GM23338 (cell line): ENCODE data around the gene CDKN2AIP.

ENCODE experiments used
- CREB1 ChIP-seq: fragments of 250-450 bp; sonication (Bioruptor Pico); IDR thresholded peaks from 2 replicates; pipeline ENCODE4 v1.5.0; 2020; ENCODE audit warnings: low read depth, mild to moderate bottlenecking, moderate library complexity
- EZH2 ChIP-seq: fragments of 200-600 bp; sonication (generic); IDR thresholded peaks from one replicate; pipeline ENCODE4 v1.8.0; 2017; ENCODE audit warnings: antibody characterized with exemption, mild to moderate bottlenecking, low read depth; ENCODE audit not compliant: unreplicated experiment
- EZH2phosphoT487 ChIP-seq: fragments of 200-600 bp; sonication (generic); IDR thresholded peaks from one replicate; pipeline ENCODE4 v1.8.1; 2018; ENCODE audit warnings: antibody characterized with exemption; ENCODE audit not compliant: unreplicated experiment
- JUNB ChIP-seq: IDR thresholded peaks from one replicate; pipeline ENCODE4 v1.6.1; 2016; ENCODE audit warnings: antibody characterized with exemption; ENCODE audit not compliant: unreplicated experiment
- NANOG ChIP-seq: IDR thresholded peaks from 2 replicates; pipeline ENCODE4 v1.6.1; 2016; ENCODE audit warnings: antibody characterized with exemption, borderline replicate concordance
- POLR2AphosphoS5 ChIP-seq: IDR thresholded peaks from 2 replicates; pipeline ENCODE4 v1.6.1; 2016; ENCODE audit warnings: antibody characterized with exemption, low read depth
- ZNF114 ChIP-seq: fragments of 250-450 bp; sonication (Bioruptor Pico); IDR thresholded peaks from 2 replicates; pipeline ENCODE4 v1.5.0; 2020; ENCODE audit warnings: mild to moderate bottlenecking, moderate library complexity
- ZNF331 ChIP-seq: fragments of 250-450 bp; sonication (Bioruptor Pico); IDR thresholded peaks from 2 replicates; pipeline ENCODE4 v1.5.0; 2020; ENCODE audit warnings: low read depth, mild to moderate bottlenecking, moderate library complexity
- TF ChIP-seq, protein P1 (sequence below), 2 experiments: fragments of 200-600 bp in 1 of 2; sonication (generic) in 1 of 2; conservative IDR thresholded peaks; 2 replicates each; pipeline versions ENCODE4 v1.5.1 to v1.6.1; 2016 to 2017; ENCODE audit warnings: antibody characterized with exemption in 2 of 2, low read depth in 2 of 2, mild to moderate bottlenecking in 2 of 2, moderate library complexity in 1 of 2
- TF ChIP-seq, protein P2 (sequence below): IDR thresholded peaks from one replicate; pipeline ENCODE4 v1.6.1; 2018; ENCODE audit warnings: antibody characterized with exemption; ENCODE audit not compliant: unreplicated experiment
- TF ChIP-seq, protein P3 (sequence below): IDR thresholded peaks from 2 replicates; pipeline ENCODE4 v1.6.1; 2016; ENCODE audit warnings: antibody characterized with exemption

DNA sequence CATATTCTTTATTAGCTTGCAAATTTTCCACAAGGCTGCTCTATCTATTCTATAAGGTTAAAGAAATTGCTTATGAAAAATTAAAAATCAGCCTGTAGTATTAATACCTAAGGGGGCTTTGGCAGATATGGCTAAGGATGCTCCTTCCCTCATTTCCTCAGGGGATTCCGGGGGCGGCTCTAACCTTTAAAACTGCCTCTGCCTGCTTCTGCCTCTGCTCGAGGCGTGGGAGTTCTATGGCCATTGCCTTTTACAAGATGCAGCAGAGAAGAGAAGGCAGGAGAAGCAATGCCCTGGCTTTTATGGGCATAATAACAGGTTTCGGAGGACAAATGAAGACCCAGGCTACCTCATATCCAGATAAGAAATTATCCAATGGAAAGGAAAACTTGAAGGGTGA lies 8.6 kb upstream of the CDKN2AIP start:
- TF ChIP-seq, protein P1, sequence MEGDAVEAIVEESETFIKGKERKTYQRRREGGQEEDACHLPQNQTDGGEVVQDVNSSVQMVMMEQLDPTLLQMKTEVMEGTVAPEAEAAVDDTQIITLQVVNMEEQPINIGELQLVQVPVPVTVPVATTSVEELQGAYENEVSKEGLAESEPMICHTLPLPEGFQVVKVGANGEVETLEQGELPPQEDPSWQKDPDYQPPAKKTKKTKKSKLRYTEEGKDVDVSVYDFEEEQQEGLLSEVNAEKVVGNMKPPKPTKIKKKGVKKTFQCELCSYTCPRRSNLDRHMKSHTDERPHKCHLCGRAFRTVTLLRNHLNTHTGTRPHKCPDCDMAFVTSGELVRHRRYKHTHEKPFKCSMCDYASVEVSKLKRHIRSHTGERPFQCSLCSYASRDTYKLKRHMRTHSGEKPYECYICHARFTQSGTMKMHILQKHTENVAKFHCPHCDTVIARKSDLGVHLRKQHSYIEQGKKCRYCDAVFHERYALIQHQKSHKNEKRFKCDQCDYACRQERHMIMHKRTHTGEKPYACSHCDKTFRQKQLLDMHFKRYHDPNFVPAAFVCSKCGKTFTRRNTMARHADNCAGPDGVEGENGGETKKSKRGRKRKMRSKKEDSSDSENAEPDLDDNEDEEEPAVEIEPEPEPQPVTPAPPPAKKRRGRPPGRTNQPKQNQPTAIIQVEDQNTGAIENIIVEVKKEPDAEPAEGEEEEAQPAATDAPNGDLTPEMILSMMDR (conservative IDR thresholded peaks at IDR 0.05; ENCODE audit: low read depth in 2 of 2) = no peak
- TF ChIP-seq EZH2 (no peak), POLR2AphosphoS5 (no peak), CREB1 (CRISPR knock-in tag) (no peak), JUNB (no peak), EZH2phosphoT487 (no peak), ZNF114 (no peak), NANOG (no peak), ZNF331 (CRISPR knock-in tag) (no peak)
- TF ChIP-seq, protein P2, sequence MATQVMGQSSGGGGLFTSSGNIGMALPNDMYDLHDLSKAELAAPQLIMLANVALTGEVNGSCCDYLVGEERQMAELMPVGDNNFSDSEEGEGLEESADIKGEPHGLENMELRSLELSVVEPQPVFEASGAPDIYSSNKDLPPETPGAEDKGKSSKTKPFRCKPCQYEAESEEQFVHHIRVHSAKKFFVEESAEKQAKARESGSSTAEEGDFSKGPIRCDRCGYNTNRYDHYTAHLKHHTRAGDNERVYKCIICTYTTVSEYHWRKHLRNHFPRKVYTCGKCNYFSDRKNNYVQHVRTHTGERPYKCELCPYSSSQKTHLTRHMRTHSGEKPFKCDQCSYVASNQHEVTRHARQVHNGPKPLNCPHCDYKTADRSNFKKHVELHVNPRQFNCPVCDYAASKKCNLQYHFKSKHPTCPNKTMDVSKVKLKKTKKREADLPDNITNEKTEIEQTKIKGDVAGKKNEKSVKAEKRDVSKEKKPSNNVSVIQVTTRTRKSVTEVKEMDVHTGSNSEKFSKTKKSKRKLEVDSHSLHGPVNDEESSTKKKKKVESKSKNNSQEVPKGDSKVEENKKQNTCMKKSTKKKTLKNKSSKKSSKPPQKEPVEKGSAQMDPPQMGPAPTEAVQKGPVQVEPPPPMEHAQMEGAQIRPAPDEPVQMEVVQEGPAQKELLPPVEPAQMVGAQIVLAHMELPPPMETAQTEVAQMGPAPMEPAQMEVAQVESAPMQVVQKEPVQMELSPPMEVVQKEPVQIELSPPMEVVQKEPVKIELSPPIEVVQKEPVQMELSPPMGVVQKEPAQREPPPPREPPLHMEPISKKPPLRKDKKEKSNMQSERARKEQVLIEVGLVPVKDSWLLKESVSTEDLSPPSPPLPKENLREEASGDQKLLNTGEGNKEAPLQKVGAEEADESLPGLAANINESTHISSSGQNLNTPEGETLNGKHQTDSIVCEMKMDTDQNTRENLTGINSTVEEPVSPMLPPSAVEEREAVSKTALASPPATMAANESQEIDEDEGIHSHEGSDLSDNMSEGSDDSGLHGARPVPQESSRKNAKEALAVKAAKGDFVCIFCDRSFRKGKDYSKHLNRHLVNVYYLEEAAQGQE = no peak
- TF ChIP-seq, protein P3, sequence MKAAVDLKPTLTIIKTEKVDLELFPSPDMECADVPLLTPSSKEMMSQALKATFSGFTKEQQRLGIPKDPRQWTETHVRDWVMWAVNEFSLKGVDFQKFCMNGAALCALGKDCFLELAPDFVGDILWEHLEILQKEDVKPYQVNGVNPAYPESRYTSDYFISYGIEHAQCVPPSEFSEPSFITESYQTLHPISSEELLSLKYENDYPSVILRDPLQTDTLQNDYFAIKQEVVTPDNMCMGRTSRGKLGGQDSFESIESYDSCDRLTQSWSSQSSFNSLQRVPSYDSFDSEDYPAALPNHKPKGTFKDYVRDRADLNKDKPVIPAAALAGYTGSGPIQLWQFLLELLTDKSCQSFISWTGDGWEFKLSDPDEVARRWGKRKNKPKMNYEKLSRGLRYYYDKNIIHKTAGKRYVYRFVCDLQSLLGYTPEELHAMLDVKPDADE = no peak
